NCI-H460 (cell line): ENCODE results near the gene POMT2. TPM values are rescaled to one million over a fixed set of nuclear protein-coding genes. Genes with fewer than 3 reads are reported as not detected.
"Not testable (repeated sequence)": the region's sequence is repeated elsewhere in the genome, so short reads cannot be mapped to it uniquely, and the experiment has no call there.

Source experiments
- DNase-seq: peaks from one replicate; pipeline ENCODE4 v3.0.0-alpha.2; 2016; ENCODE audit warnings: low read depth; ENCODE audit errors: extremely low read depth
- polyA plus RNA-seq: library from polyadenylated mRNA; depleted of rRNA; stranded (reverse); fragments of >200 nt; gene quantifications from 2 replicates; pipeline ENCODE4 v1.2.3, GENCODE V29; 2014; cell fraction: nucleus; rRNA removed
- total RNA-seq: library from RNA; depleted of rRNA; stranded (reverse); fragments of >200 nt; shearing (Covaris generic); gene quantifications from 2 replicates; pipeline ENCODE4 v1.2.3, GENCODE V29; 2014; rRNA removed

Gene POMT2
- total RNA-seq = 17.5 and 19.8 TPM in 2 replicates
- 51.6 and 60.3 TPM in 2 replicates for polyA plus RNA-seq

- DNase-seq = peak; percentile 91
These were observed at the start of gene POMT2 for GRCh38 chr14:77320238-77320935. POMT2 (minus strand) TSS chr14:77320883; CDS start chr14:77320681, 202 bp downstream.

- no peak for DNase-seq
These were observed 48.6 kb upstream of the POMT2 start for GRCh38 chr14:77369285-77369684.

- no peak for DNase-seq
These were observed 43.5 kb upstream of the POMT2 start for GRCh38 chr14:77364146-77364545.

GRCh38 chr14:77359626-77360025 lies 38.9 kb upstream of the POMT2 start:
- DNase-seq = no peak

GRCh38 chr14:77356899-77357298 lies 36.2 kb upstream of the POMT2 start:
- no peak for DNase-seq

- DNase-seq = no peak
These were observed 35.1 kb upstream of the POMT2 start for GRCh38 chr14:77355811-77356210.

- DNase-seq = no peak
These were observed 32.9 kb upstream of the POMT2 start for GRCh38 chr14:77353469-77354141.

- DNase-seq = no peak
These were observed 27.1 kb upstream of the POMT2 start for GRCh38 chr14:77347751-77348150.

GRCh38 chr14:77346495-77346894 lies 25.8 kb upstream of the POMT2 start:
- no peak for DNase-seq

GRCh38 chr14:77344377-77344996 lies 23.8 kb upstream of the POMT2 start:
- no peak for DNase-seq

GRCh38 chr14:77343662-77344061 lies 23.0 kb upstream of the POMT2 start:
- DNase-seq = no peak

GRCh38 chr14:77342726-77343397 lies 22.2 kb upstream of the POMT2 start:
- DNase-seq = no peak

GRCh38 chr14:77340389-77340788 lies 19.7 kb upstream of the POMT2 start:
- DNase-seq = no peak

- no peak for DNase-seq
These were observed 18.7 kb upstream of the POMT2 start for GRCh38 chr14:77339407-77339806.

- DNase-seq = no peak
These were observed 17.6 kb upstream of the POMT2 start for GRCh38 chr14:77338302-77338701.

GRCh38 chr14:77337880-77338279 lies 17.2 kb upstream of the POMT2 start:
- no peak for DNase-seq

GRCh38 chr14:77337255-77337654 lies 16.6 kb upstream of the POMT2 start:
- DNase-seq = not testable (repeated sequence)

GRCh38 chr14:77335576-77335975 lies 14.9 kb upstream of the POMT2 start:
- no peak for DNase-seq

GRCh38 chr14:77329872-77330271 lies 9.2 kb upstream of the POMT2 start:
- DNase-seq = no peak

- no peak for DNase-seq
These were observed 6.4 kb upstream of the POMT2 start for GRCh38 chr14:77327111-77327510.

- DNase-seq = no peak
These were observed 5.0 kb upstream of the POMT2 start for GRCh38 chr14:77325746-77326094.
